Measurements from ENCODE around the gene LIN7C.
"Not testable (repeated sequence)": the region's sequence is repeated elsewhere in the genome, so short reads cannot be mapped to it uniquely, and the experiment has no call there.

LIN7C gene

GRCh38 chr11:27535103-27535502 lies 28.5 kb upstream of the LIN7C start:
- TF ChIP-seq POLR2AphosphoS5 (IDR thresholded peaks at IDR 0.05; ENCODE audit: low read depth, low read length) (no peak), POLR2A (IDR thresholded peaks at IDR 0.05; ENCODE audit: low read depth, low read length) (no peak), PAX5 (IDR thresholded peaks at IDR 0.05; ENCODE audit: insufficient read depth, low read length, severe bottlenecking) (no peak), SPI1 (IDR thresholded peaks at IDR 0.05; ENCODE audit: low read depth, low read length) (no peak), TAF1 (IDR thresholded peaks at IDR 0.05; ENCODE audit: low read depth, low read length) (no peak), POU2F2 (IDR thresholded peaks at IDR 0.05; ENCODE audit: low read depth, low read length) (no peak)
- DNase-seq (ENCODE audit: insufficient read length, low spot score) (no peak), FAIRE-seq (no peak)

- FAIRE-seq: peak; percentile 26
- TF ChIP-seq POLR2AphosphoS5 (IDR thresholded peaks at IDR 0.05; ENCODE audit: low read depth, low read length) (no peak), TAF1 (IDR thresholded peaks at IDR 0.05; ENCODE audit: low read depth, low read length) (no peak), PAX5 (IDR thresholded peaks at IDR 0.05; ENCODE audit: insufficient read depth, low read length, severe bottlenecking) (no peak), SPI1 (IDR thresholded peaks at IDR 0.05; ENCODE audit: low read depth, low read length) (no peak), POLR2A (IDR thresholded peaks at IDR 0.05; ENCODE audit: low read depth, low read length) (no peak), POU2F2 (IDR thresholded peaks at IDR 0.05; ENCODE audit: low read depth, low read length) (no peak)
- DNase-seq (ENCODE audit: insufficient read length, low spot score): no peak
Measured at GRCh38 chr11:27532652-27533325, 26.2 kb upstream of the LIN7C start.

- no peak for TF ChIP-seq POLR2A (IDR thresholded peaks at IDR 0.05; ENCODE audit: low read depth, low read length)
- TF ChIP-seq POLR2AphosphoS5 (IDR thresholded peaks at IDR 0.05; ENCODE audit: low read depth, low read length): no peak
- TF ChIP-seq TAF1 (IDR thresholded peaks at IDR 0.05; ENCODE audit: low read depth, low read length): no peak
- no peak for TF ChIP-seq POU2F2 (IDR thresholded peaks at IDR 0.05; ENCODE audit: low read depth, low read length)
- no peak for TF ChIP-seq SPI1 (IDR thresholded peaks at IDR 0.05; ENCODE audit: low read depth, low read length)
- TF ChIP-seq PAX5 (IDR thresholded peaks at IDR 0.05; ENCODE audit: insufficient read depth, low read length, severe bottlenecking): no peak
- FAIRE-seq: no peak
Measured at GRCh38 chr11:27528712-27529111, 22.1 kb upstream of the LIN7C start.

GRCh38 chr11:27526535-27526934 lies 20.0 kb upstream of the LIN7C start:
- no peak for TF ChIP-seq TAF1 (IDR thresholded peaks at IDR 0.05; ENCODE audit: low read depth, low read length)
- no peak for TF ChIP-seq SPI1 (IDR thresholded peaks at IDR 0.05; ENCODE audit: low read depth, low read length)
- TF ChIP-seq POU2F2 (IDR thresholded peaks at IDR 0.05; ENCODE audit: low read depth, low read length): no peak
- no peak for TF ChIP-seq PAX5 (IDR thresholded peaks at IDR 0.05; ENCODE audit: insufficient read depth, low read length, severe bottlenecking)
- TF ChIP-seq POLR2A (IDR thresholded peaks at IDR 0.05; ENCODE audit: low read depth, low read length): no peak
- TF ChIP-seq POLR2AphosphoS5 (IDR thresholded peaks at IDR 0.05; ENCODE audit: low read depth, low read length): no peak
- FAIRE-seq: no peak
- no peak for DNase-seq (ENCODE audit: insufficient read length, low spot score)

More at GRCh38 chr11:27528712-27529111, 22.1 kb upstream of the LIN7C start:
- no peak for DNase-seq (ENCODE audit: insufficient read length, low spot score)

GRCh38 chr11:27525824-27526516 lies 19.4 kb upstream of the LIN7C start:
- FAIRE-seq: no peak
- TF ChIP-seq POU2F2 (IDR thresholded peaks at IDR 0.05; ENCODE audit: low read depth, low read length) (no peak), TAF1 (IDR thresholded peaks at IDR 0.05; ENCODE audit: low read depth, low read length) (no peak), SPI1 (IDR thresholded peaks at IDR 0.05; ENCODE audit: low read depth, low read length) (no peak), POLR2A (IDR thresholded peaks at IDR 0.05; ENCODE audit: low read depth, low read length) (no peak), POLR2AphosphoS5 (IDR thresholded peaks at IDR 0.05; ENCODE audit: low read depth, low read length) (no peak), PAX5 (IDR thresholded peaks at IDR 0.05; ENCODE audit: insufficient read depth, low read length, severe bottlenecking) (no peak)
- no peak for DNase-seq (ENCODE audit: insufficient read length, low spot score)

GRCh38 chr11:27524155-27524554 lies 17.6 kb upstream of the LIN7C start:
- FAIRE-seq (no peak), DNase-seq (ENCODE audit: insufficient read length, low spot score) (no peak)
- TF ChIP-seq TAF1 (IDR thresholded peaks at IDR 0.05; ENCODE audit: low read depth, low read length) (no peak), POLR2AphosphoS5 (IDR thresholded peaks at IDR 0.05; ENCODE audit: low read depth, low read length) (no peak), PAX5 (IDR thresholded peaks at IDR 0.05; ENCODE audit: insufficient read depth, low read length, severe bottlenecking) (no peak), POU2F2 (IDR thresholded peaks at IDR 0.05; ENCODE audit: low read depth, low read length) (no peak), POLR2A (IDR thresholded peaks at IDR 0.05; ENCODE audit: low read depth, low read length) (no peak), SPI1 (IDR thresholded peaks at IDR 0.05; ENCODE audit: low read depth, low read length) (no peak)

GRCh38 chr11:27520226-27520625 lies 13.7 kb upstream of the LIN7C start:
- TF ChIP-seq PAX5 (IDR thresholded peaks at IDR 0.05; ENCODE audit: insufficient read depth, low read length, severe bottlenecking) (no peak), POLR2AphosphoS5 (IDR thresholded peaks at IDR 0.05; ENCODE audit: low read depth, low read length) (no peak), SPI1 (IDR thresholded peaks at IDR 0.05; ENCODE audit: low read depth, low read length) (no peak), POLR2A (IDR thresholded peaks at IDR 0.05; ENCODE audit: low read depth, low read length) (no peak), TAF1 (IDR thresholded peaks at IDR 0.05; ENCODE audit: low read depth, low read length) (no peak)
- FAIRE-seq (no peak), DNase-seq (ENCODE audit: insufficient read length, low spot score) (no peak)

- no peak for FAIRE-seq
- no peak for DNase-seq (ENCODE audit: insufficient read length, low spot score)
Measured at GRCh38 chr11:27518518-27518917, 11.9 kb upstream of the LIN7C start.

GRCh38 chr11:27517490-27517889 lies 10.9 kb upstream of the LIN7C start:
- DNase-seq (ENCODE audit: insufficient read length, low spot score): not testable (repeated sequence)

More at GRCh38 chr11:27518518-27518917, 11.9 kb upstream of the LIN7C start:
- TF ChIP-seq POLR2AphosphoS5 (IDR thresholded peaks at IDR 0.05; ENCODE audit: low read depth, low read length) (no peak), POLR2A (IDR thresholded peaks at IDR 0.05; ENCODE audit: low read depth, low read length) (no peak), POU2F2 (IDR thresholded peaks at IDR 0.05; ENCODE audit: low read depth, low read length) (no peak), PAX5 (IDR thresholded peaks at IDR 0.05; ENCODE audit: insufficient read depth, low read length, severe bottlenecking) (no peak), SPI1 (IDR thresholded peaks at IDR 0.05; ENCODE audit: low read depth, low read length) (no peak), TAF1 (IDR thresholded peaks at IDR 0.05; ENCODE audit: low read depth, low read length) (no peak)

More at GRCh38 chr11:27517490-27517889, 10.9 kb upstream of the LIN7C start:
- FAIRE-seq: not testable (repeated sequence)
